Measurements from ENCODE around the gene PLEKHG2. TPM values are rescaled to one million over a fixed set of nuclear protein-coding genes. Genes with fewer than 3 reads are reported as not detected.

Gene PLEKHG2
- total and polyA plus RNA-seq, 4 donors: 2.1 to 4.5 (median 3.0) TPM

DNA sequence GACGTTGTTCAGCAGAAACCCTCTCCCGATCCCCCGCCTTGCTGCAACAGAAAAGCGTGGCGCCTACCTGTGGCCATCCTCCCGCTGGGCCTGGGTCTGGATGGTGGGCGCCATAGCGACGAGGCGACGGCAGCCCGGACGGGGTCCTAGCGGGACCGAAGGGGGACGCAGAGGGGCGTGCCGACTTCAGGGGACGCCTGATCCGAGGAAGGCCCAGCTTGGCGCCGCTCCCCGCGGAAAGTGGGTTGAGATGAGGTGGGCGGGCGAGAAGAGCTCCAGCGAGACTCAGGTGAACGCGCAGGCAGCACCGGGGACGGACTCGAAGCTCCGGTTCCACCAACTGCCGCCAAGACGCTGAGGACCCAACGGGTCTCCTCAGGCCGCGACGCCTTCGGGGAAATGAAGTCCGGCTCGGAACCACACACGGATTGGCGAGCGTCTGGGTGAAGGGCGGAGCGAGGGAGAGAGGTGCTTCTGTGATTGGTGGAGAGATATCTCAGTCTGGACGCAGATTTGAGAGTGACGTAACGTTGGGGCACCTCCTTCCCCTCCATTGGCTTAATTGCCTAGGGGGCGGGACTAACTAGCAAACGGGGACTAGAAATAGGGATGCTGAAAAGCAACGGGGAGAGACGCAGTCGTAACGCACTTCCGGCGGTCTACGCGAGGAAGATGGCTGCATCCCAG is 21.6 kb upstream of the PLEKHG2 start, which contains the start of the genes MED29 and PAF1:
Gene MED29, plus strand, starts transcription at position 628 of the 687 bp plus-strand sequence. Its CDS starts 45 bp downstream, at position 673.
Gene PAF1, minus strand, starts transcription at position 356 of the 687 bp plus-strand sequence. Its CDS starts 242 bp downstream, at position 114.
- DNase-seq (ENCODE audit: low spot score): peak; percentile 94
- Histone ChIP-seq H3K36me3 (ENCODE audit: control insufficient read depth in 4 of 4, insufficient read depth in 3 of 4, low read depth in 1 of 4, low read length in 3 of 4) (peaks cover 6 to 41% (median 28%) of the 10 kb centered on the region in 4 donors), H3K9ac (ENCODE audit: low read depth in 1 of 2, low read length in 2 of 2) (peak within 1 kb of the TSS; percentile 84 to 85), H3K9me3 (ENCODE audit: control insufficient read depth in 4 of 4, low read length in 3 of 4) (no peaks in the 10 kb centered on the region), H3K4me3 (ENCODE audit: low read depth in 1 of 3, low read length in 3 of 3) (peak within 1 kb of the TSS; percentile 86 to 96 (median 88)), H3K27ac (ENCODE audit: low read depth in 1 of 2, low read length in 2 of 2) (peak within 1 kb of the TSS; percentile 96 to 98), H3K4me1 (ENCODE audit: control insufficient read depth in 4 of 4, insufficient read depth in 4 of 4, low read length in 3 of 4) (peaks cover 3 to 21% (median 15%) of the 10 kb centered on the region in 4 donors), H3K27me3 (ENCODE audit: control insufficient read depth in 4 of 4, insufficient read depth in 4 of 4, low read length in 3 of 4) (no peaks in the 10 kb centered on the region)
- TF ChIP-seq SP1 (IDR thresholded peaks at IDR 0.05) (peak; percentile 93), TAF1 (conservative IDR thresholded peaks at IDR 0.05) (peak; percentile 94), GABPA (IDR thresholded peaks at IDR 0.05 in 1 of 2, conservative IDR thresholded peaks at IDR 0.05 in 1 of 2) (peak; percentile 82 to 91), YY1 (IDR thresholded peaks at IDR 0.05) (peak; percentile 98), JUND (IDR thresholded peaks at IDR 0.05) (peak; percentile 70 to 79), HNF4A (conservative IDR thresholded peaks at IDR 0.05) (peak in 1 of 2 donors; percentile 43), RAD21 (IDR thresholded peaks at IDR 0.05) (peak in 1 of 2 donors; percentile 58), EGR1 (IDR thresholded peaks at IDR 0.05; ENCODE audit: low read depth in 2 of 2) (no peak), NR2F2 (IDR thresholded peaks at IDR 0.05) (no peak), RXRA (IDR thresholded peaks at IDR 0.05) (peak; percentile 70 to 83), FOXA1 (IDR thresholded peaks at IDR 0.05) (no peak), HNF4G (IDR thresholded peaks at IDR 0.05) (no peak), FOXA2 (IDR thresholded peaks at IDR 0.05) (no peak)
- TF ChIP-seq, protein P1, sequence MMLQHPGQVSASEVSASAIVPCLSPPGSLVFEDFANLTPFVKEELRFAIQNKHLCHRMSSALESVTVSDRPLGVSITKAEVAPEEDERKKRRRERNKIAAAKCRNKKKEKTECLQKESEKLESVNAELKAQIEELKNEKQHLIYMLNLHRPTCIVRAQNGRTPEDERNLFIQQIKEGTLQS (IDR thresholded peaks at IDR 0.05): peak; percentile 71
- TF ChIP-seq, protein P2, sequence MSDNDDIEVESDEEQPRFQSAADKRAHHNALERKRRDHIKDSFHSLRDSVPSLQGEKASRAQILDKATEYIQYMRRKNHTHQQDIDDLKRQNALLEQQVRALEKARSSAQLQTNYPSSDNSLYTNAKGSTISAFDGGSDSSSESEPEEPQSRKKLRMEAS (IDR thresholded peaks at IDR 0.05): no peak
- TF ChIP-seq, protein P3, sequence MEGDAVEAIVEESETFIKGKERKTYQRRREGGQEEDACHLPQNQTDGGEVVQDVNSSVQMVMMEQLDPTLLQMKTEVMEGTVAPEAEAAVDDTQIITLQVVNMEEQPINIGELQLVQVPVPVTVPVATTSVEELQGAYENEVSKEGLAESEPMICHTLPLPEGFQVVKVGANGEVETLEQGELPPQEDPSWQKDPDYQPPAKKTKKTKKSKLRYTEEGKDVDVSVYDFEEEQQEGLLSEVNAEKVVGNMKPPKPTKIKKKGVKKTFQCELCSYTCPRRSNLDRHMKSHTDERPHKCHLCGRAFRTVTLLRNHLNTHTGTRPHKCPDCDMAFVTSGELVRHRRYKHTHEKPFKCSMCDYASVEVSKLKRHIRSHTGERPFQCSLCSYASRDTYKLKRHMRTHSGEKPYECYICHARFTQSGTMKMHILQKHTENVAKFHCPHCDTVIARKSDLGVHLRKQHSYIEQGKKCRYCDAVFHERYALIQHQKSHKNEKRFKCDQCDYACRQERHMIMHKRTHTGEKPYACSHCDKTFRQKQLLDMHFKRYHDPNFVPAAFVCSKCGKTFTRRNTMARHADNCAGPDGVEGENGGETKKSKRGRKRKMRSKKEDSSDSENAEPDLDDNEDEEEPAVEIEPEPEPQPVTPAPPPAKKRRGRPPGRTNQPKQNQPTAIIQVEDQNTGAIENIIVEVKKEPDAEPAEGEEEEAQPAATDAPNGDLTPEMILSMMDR (IDR thresholded peaks at IDR 0.05; ENCODE audit: low read depth, low read length, missing input control): no peak
- TF ChIP-seq, protein P4, sequence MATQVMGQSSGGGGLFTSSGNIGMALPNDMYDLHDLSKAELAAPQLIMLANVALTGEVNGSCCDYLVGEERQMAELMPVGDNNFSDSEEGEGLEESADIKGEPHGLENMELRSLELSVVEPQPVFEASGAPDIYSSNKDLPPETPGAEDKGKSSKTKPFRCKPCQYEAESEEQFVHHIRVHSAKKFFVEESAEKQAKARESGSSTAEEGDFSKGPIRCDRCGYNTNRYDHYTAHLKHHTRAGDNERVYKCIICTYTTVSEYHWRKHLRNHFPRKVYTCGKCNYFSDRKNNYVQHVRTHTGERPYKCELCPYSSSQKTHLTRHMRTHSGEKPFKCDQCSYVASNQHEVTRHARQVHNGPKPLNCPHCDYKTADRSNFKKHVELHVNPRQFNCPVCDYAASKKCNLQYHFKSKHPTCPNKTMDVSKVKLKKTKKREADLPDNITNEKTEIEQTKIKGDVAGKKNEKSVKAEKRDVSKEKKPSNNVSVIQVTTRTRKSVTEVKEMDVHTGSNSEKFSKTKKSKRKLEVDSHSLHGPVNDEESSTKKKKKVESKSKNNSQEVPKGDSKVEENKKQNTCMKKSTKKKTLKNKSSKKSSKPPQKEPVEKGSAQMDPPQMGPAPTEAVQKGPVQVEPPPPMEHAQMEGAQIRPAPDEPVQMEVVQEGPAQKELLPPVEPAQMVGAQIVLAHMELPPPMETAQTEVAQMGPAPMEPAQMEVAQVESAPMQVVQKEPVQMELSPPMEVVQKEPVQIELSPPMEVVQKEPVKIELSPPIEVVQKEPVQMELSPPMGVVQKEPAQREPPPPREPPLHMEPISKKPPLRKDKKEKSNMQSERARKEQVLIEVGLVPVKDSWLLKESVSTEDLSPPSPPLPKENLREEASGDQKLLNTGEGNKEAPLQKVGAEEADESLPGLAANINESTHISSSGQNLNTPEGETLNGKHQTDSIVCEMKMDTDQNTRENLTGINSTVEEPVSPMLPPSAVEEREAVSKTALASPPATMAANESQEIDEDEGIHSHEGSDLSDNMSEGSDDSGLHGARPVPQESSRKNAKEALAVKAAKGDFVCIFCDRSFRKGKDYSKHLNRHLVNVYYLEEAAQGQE (IDR thresholded peaks at IDR 0.05): peak; percentile 73
- TF ChIP-seq, protein P5, sequence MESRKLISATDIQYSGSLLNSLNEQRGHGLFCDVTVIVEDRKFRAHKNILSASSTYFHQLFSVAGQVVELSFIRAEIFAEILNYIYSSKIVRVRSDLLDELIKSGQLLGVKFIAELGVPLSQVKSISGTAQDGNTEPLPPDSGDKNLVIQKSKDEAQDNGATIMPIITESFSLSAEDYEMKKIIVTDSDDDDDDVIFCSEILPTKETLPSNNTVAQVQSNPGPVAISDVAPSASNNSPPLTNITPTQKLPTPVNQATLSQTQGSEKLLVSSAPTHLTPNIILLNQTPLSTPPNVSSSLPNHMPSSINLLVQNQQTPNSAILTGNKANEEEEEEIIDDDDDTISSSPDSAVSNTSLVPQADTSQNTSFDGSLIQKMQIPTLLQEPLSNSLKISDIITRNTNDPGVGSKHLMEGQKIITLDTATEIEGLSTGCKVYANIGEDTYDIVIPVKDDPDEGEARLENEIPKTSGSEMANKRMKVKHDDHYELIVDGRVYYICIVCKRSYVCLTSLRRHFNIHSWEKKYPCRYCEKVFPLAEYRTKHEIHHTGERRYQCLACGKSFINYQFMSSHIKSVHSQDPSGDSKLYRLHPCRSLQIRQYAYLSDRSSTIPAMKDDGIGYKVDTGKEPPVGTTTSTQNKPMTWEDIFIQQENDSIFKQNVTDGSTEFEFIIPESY (IDR thresholded peaks at IDR 0.05): peak; percentile 53
- WGBS: under 1% methylated on average over 60 of the region's 60 CpGs
